Peyer's patch (tissue), 4 donors: ENCODE data around the gene YDJC.

Experiments
- POLR2A ChIP-seq, 2 donors: fragments of 450-650 bp; IDR thresholded peaks; one replicate each; pipeline ENCODE4 v1.5.1; 2017; ENCODE audit warnings: antibody characterized with exemption in 2 of 2, mild to moderate bottlenecking in 2 of 2, moderate library complexity in 2 of 2
- TF ChIP-seq, protein P1 (sequence below), 6 experiments: fragments of 450-650 bp in 4 of 6; fragments of 200-600 bp in 2 of 6; sonication (generic) in 1 of 6; IDR thresholded peaks; one replicate each; pipeline ENCODE4 v1.5.1; 2017 to 2019; ENCODE audit warnings: antibody characterized with exemption in 6 of 6, mild to moderate bottlenecking in 3 of 6, moderate library complexity in 1 of 6

DNA sequence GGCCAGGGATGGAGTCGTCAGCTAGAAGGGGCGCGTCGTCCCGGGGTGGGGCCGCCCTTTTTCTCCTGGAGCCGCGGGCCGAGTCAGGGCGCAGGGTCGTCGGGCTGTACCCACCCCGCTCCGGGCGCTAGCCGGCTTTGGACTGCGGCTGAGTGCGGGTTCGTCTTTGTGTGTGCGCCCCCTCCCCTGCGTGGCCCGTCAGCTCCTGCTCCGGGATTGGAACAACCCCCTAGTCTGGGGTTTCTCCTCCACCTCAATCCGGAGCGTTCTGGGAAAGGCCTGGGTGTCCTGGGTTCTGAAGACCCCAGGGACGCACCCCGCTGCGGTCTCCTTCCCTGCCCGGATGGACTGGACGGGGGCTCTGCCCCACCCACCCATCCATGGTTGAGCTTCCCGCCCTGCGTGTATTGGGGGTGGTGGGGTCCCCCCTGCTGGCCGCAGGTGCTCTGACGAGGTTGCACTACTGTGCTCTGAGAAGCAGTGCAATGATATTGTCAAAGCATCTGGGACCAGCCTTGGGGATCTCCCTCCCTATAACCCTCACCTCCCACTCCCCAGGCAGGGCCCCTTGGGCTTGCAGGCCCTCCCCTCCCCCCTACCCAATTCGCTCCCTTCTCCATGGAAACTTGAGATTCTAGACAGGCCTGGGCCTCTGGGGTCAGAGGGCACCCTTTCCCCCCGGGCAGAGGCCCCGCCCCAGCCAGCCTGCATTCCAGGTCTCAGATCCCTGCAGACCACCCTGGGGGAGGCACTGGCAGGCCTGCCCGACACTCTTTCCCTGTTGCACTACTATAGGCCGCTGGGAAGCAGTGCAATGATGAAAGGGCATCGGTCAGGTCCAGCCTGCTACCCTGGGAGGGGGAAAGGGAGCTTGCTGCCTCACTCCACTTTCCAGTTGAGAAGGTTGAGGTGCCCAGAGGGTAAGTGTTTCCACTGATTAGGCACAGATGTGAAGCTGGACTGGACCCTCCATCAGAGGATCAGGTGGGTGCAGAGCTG is 23.0 kb upstream of the YDJC start:
- TF ChIP-seq, protein P1, sequence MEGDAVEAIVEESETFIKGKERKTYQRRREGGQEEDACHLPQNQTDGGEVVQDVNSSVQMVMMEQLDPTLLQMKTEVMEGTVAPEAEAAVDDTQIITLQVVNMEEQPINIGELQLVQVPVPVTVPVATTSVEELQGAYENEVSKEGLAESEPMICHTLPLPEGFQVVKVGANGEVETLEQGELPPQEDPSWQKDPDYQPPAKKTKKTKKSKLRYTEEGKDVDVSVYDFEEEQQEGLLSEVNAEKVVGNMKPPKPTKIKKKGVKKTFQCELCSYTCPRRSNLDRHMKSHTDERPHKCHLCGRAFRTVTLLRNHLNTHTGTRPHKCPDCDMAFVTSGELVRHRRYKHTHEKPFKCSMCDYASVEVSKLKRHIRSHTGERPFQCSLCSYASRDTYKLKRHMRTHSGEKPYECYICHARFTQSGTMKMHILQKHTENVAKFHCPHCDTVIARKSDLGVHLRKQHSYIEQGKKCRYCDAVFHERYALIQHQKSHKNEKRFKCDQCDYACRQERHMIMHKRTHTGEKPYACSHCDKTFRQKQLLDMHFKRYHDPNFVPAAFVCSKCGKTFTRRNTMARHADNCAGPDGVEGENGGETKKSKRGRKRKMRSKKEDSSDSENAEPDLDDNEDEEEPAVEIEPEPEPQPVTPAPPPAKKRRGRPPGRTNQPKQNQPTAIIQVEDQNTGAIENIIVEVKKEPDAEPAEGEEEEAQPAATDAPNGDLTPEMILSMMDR (IDR thresholded peaks at IDR 0.05) = no peak
- no peak for TF ChIP-seq POLR2A (IDR thresholded peaks at IDR 0.05)
